OCI-LY7 (cell line): ENCODE measurements around the gene PTPMT1. TPM values are rescaled to one million over a fixed set of nuclear protein-coding genes. Genes with fewer than 3 reads are reported as not detected.
A peak's percentile ranks its signal among the peaks of the same experiment; 100 is the strongest.

Experiments used
- BruUV-seq: library from RNA; stranded (reverse); fragments of 400-500 nt; replicated peaks from 2 replicates; lab custom pipeline; 2021; lab: Mats Ljungman, UMichigan
- CTCF ChIA-PET: fragments of 300-600 bp; sonication (Branson Sonifier 250); formaldehyde crosslinking; loops from one replicate; lab custom pipeline; 2022; ENCODE audit warnings: antibody characterized with exemption; ENCODE audit not compliant: unreplicated experiment; lab: Charles Lee
- POLR2A ChIA-PET: fragments of 300-600 bp; sonication (Branson Sonifier 250); formaldehyde crosslinking; loops from one replicate; lab custom pipeline; 2022; ENCODE audit warnings: antibody characterized with exemption; lab: Charles Lee
- DNase-seq: peaks from one replicate; pipeline ENCODE4 v3.0.0-alpha.2; 2015; ENCODE audit warnings: low spot score
- H2AFZ ChIP-seq: fragments of 200-600 bp; sonication (generic), shearing (Covaris generic); 2 replicates; pipeline ENCODE4 v1.6.1; 2014; ENCODE audit warnings: mild to moderate bottlenecking, antibody characterized with exemption, low read length, moderate library complexity
- H3K27ac ChIP-seq: fragments of 200-600 bp; sonication (generic); 2 replicates; pipeline ENCODE4 v1.5.1; 2014; ENCODE audit warnings: mixed run types, low read depth, mild to moderate bottlenecking, moderate library complexity, low read length, inconsistent platforms; ENCODE audit not compliant: poor library complexity, severe bottlenecking
- H3K36me3 ChIP-seq: fragments of 200-600 bp; sonication (generic); 2 replicates; pipeline ENCODE4 v1.6.1; 2014; ENCODE audit warnings: mild to moderate bottlenecking, antibody characterized with exemption, low read length, moderate library complexity, mixed read lengths; ENCODE audit not compliant: insufficient read depth
- H3K4me1 ChIP-seq: fragments of 200-600 bp; sonication (generic); 2 replicates; pipeline ENCODE4 v1.5.1; 2014; ENCODE audit warnings: mild to moderate bottlenecking, low read length; ENCODE audit not compliant: insufficient read depth, poor library complexity, severe bottlenecking
- H3K4me2 ChIP-seq: fragments of 200-600 bp; sonication (generic); 2 replicates; pipeline ENCODE4 v1.6.1; 2014; ENCODE audit warnings: mild to moderate bottlenecking, low read length
- H3K4me3 ChIP-seq: fragments of 200-600 bp; sonication (generic); 2 replicates; pipeline ENCODE4 v1.5.1; 2014; ENCODE audit warnings: mild to moderate bottlenecking, low read depth, low read length; ENCODE audit not compliant: poor library complexity, severe bottlenecking
- H3K79me2 ChIP-seq: fragments of 200-600 bp; sonication (generic); 2 replicates; pipeline ENCODE4 v1.6.1; 2016; ENCODE audit warnings: low read depth, mild to moderate bottlenecking, low read length, moderate library complexity, mixed read lengths; ENCODE audit not compliant: insufficient read depth
- H3K9me2 ChIP-seq: fragments of 200-600 bp; sonication (generic); 2 replicates; pipeline ENCODE4 v1.6.1; 2016; ENCODE audit warnings: mild to moderate bottlenecking, low read length, mixed read lengths; ENCODE audit not compliant: insufficient read depth
- H3K9me3 ChIP-seq: fragments of 200-600 bp; sonication (generic); 2 replicates; pipeline ENCODE4 v1.6.1; 2014; ENCODE audit warnings: mild to moderate bottlenecking, mixed run types, low read length, mixed read lengths
- H4K20me1 ChIP-seq: fragments of 200-600 bp; sonication (generic); 2 replicates; pipeline ENCODE4 v1.6.1; 2014; ENCODE audit warnings: mild to moderate bottlenecking, antibody characterized with exemption, low read length, moderate library complexity, mixed read lengths; ENCODE audit not compliant: insufficient read depth
- CTCF ChIP-seq: fragments of 200-600 bp; sonication (generic); conservative IDR thresholded peaks from 2 replicates; pipeline ENCODE4 v1.5.1; 2014; ENCODE audit warnings: mild to moderate bottlenecking, antibody characterized with exemption, low read length, moderate library complexity, mixed read lengths
- EZH2phosphoT487 ChIP-seq: fragments of 200-600 bp; sonication (generic); IDR thresholded peaks from 2 replicates; pipeline ENCODE4 v1.6.1; 2018; ENCODE audit warnings: low read depth, borderline replicate concordance, mild to moderate bottlenecking, mixed run types, antibody characterized with exemption, low read length, moderate library complexity, mixed read lengths
- intact Hi-C: fragments of 100-400 bp; cut with micrococcal nuclease; formaldehyde crosslinking; loops from one replicate; pipeline ENCODE4 v1.10.0; 2022; ENCODE audit not compliant: unreplicated experiment
- total RNA-seq, 2 experiments: library from RNA; depleted of rRNA in 1 of 2; stranded (reverse); fragments of >200 nt in 1 of 2; shearing (Covaris generic) in 1 of 2; gene quantifications; 2 replicates each; pipeline ENCODE4 v1.2.3, GENCODE V29; 2014 to 2022

PTPMT1 gene
- total RNA-seq, 2 experiments from 2014 or later: 27.6 to 52.6 TPM

- ChIA-PET CTCF (interaction anchor here (0.9 to 1.0 kb wide), 2 partner anchors 9 to 14 kb away, joined by 3 read pairs; partner anchors contain the start of genes KBTBD4 and NDUFS3), POLR2A (interaction anchor here (0.8 to 1.2 kb wide), 6 partner anchors 9 to 39 kb away, joined by 3 to 11 read pairs (median 4); partner anchors contain the start of genes KBTBD4 and NDUFS3)
- Histone ChIP-seq H4K20me1 (no peaks in the 10 kb centered on the region), H3K79me2 (peaks cover 6% of the 10 kb centered on the region; the same call in 1 of the 2 replicates), H3K4me3 (peak overlapping the region; percentile 75), H3K9me3 (no peaks in the 10 kb centered on the region), H3K4me2 (peak overlapping the region; percentile 69), H3K27ac (no peak overlapping the region), H2AFZ (peak overlapping the region; percentile 97), H3K36me3 (peaks cover 12% of the 10 kb centered on the region), H3K4me1 (peaks cover 7% of the 10 kb centered on the region), H3K9me2 (no peaks in the 10 kb centered on the region)
- intact Hi-C loops: no loop called here
- no peak for DNase-seq
- TF ChIP-seq EZH2phosphoT487 (no peak), CTCF (no peak)
- TSS peak; percentile 54 for BruUV-seq
Measured at GRCh38 chr11:47564933-47565339, 463 bp upstream of the PTPMT1 start.

GRCh38 chr11:47566149-47566698 lies 825 bp downstream of the PTPMT1 start:
- Histone ChIP-seq H2AFZ (peak overlapping the region; percentile 97), H3K79me2 (peaks cover 6% of the 10 kb centered on the region; the same call in 1 of the 2 replicates), H4K20me1 (no peaks in the 10 kb centered on the region), H3K4me2 (peak overlapping the region; percentile 69), H3K4me1 (peaks cover 7% of the 10 kb centered on the region), H3K4me3 (peak overlapping the region; percentile 75), H3K9me3 (no peaks in the 10 kb centered on the region), H3K36me3 (peaks cover 25% of the 10 kb centered on the region), H3K9me2 (no peaks in the 10 kb centered on the region), H3K27ac (peak overlapping the region; percentile 23)
- BruUV-seq: no TSS peak
- intact Hi-C loops: no loop called here
- no peak for TF ChIP-seq EZH2phosphoT487
- no peak for TF ChIP-seq CTCF
- POLR2A ChIA-PET: interaction anchor here (0.6 to 1.5 kb wide), 10 partner anchors 12 to 1560 kb away, joined by 3 to 11 read pairs (median 4); partner anchors contain the start of genes CELF1, KBTBD4 and NDUFS3
- CTCF ChIA-PET: interaction anchor here (0.7 kb wide), 1 partner anchor 12 kb away, joined by 7 read pairs; the partner anchor contains the start of genes KBTBD4 and NDUFS3
- DNase-seq: no peak

GRCh38 chr11:47569646-47570045 lies 4.2 kb downstream of the PTPMT1 start:
- BruUV-seq: no TSS peak
- POLR2A ChIA-PET: interaction anchor here (0.6 to 2.3 kb wide), 5 partner anchors 9 to 43 kb away, joined by 3 to 8 read pairs (median 3); partner anchors contain the start of genes KBTBD4 and NDUFS3
- Histone ChIP-seq H3K9me3 (no peaks in the 10 kb centered on the region), H4K20me1 (no peaks in the 10 kb centered on the region), H3K4me2 (no peak overlapping the region), H3K9me2 (no peaks in the 10 kb centered on the region), H2AFZ (no peak overlapping the region), H3K36me3 (peaks cover 57% of the 10 kb centered on the region), H3K27ac (no peak overlapping the region), H3K79me2 (peaks cover 6% of the 10 kb centered on the region; the same call in 1 of the 2 replicates), H3K4me1 (peaks cover 7% of the 10 kb centered on the region), H3K4me3 (no peak overlapping the region)
- intact Hi-C loops: loop anchor here (10.0 kb wide), 1 partner anchor 145 kb away; the partner anchor contains the start of gene AGBL2
- no peak for TF ChIP-seq EZH2phosphoT487
- CTCF ChIA-PET: no interaction called here
- DNase-seq: no peak
